ENCODE results near the gene PKD1.
A peak's percentile ranks its signal among the peaks of the same experiment; 100 is the strongest.
"Not testable (repeated sequence)": the region's sequence is repeated elsewhere in the genome, so short reads cannot be mapped to it uniquely, and the experiment has no call there.

Gene PKD1

GRCh38 chr16:2149630-2150417 is 14.1 kb upstream of the PKD1 start:
- DNase-seq: no peak

- peak; percentile 32 to 45 for DNase-seq
Measured at GRCh38 chr16:2148714-2149629, 13.3 kb upstream of the PKD1 start.

GRCh38 chr16:2147981-2148671 is 12.4 kb upstream of the PKD1 start, which contains the start of gene RAB26:
TSS of gene RAB26 (plus strand) at chr16:2148625. CDS start at chr16:2148784, 159 bp downstream.
- peak; percentile 76 to 83 for DNase-seq

- no peak for DNase-seq
Measured at GRCh38 chr16:2147378-2147777, 11.7 kb upstream of the PKD1 start.

GRCh38 chr16:2145843-2146242 is 10.1 kb upstream of the PKD1 start:
- no peak for DNase-seq

GRCh38 chr16:2143878-2144485 is 8.3 kb upstream of the PKD1 start:
- DNase-seq: no peak

GRCh38 chr16:2142942-2143877 is 7.5 kb upstream of the PKD1 start:
- DNase-seq: no peak

- not testable (repeated sequence) for DNase-seq
Measured at GRCh38 chr16:2135071-2135470, 627 bp downstream of the PKD1 start.

- DNase-seq: not testable (repeated sequence)
Measured at GRCh38 chr16:2133797-2134196, 1.9 kb downstream of the PKD1 start.

GRCh38 chr16:2129890-2130447 is 5.7 kb downstream of the PKD1 start:
- DNase-seq: not testable (repeated sequence)

- not testable (repeated sequence) for DNase-seq
Measured at GRCh38 chr16:2129251-2129650, 6.4 kb downstream of the PKD1 start.

GRCh38 chr16:2127630-2128280 is 7.9 kb downstream of the PKD1 start:
- DNase-seq: not testable (repeated sequence)

- DNase-seq: not testable (repeated sequence)
Measured at GRCh38 chr16:2126928-2127556, 8.7 kb downstream of the PKD1 start.

GRCh38 chr16:2126161-2126743 is 9.4 kb downstream of the PKD1 start:
- DNase-seq: not testable (repeated sequence)

GRCh38 chr16:2125609-2126008 is 10.1 kb downstream of the PKD1 start:
- not testable (repeated sequence) for DNase-seq

GRCh38 chr16:2124694-2125444 is 10.8 kb downstream of the PKD1 start:
- not testable (repeated sequence) for DNase-seq

GRCh38 chr16:2124377-2124693 is 11.4 kb downstream of the PKD1 start:
- DNase-seq: not testable (repeated sequence)

- DNase-seq: not testable (repeated sequence)
Measured at GRCh38 chr16:2123706-2124376, 11.9 kb downstream of the PKD1 start.
